Measurements from ENCODE around the gene ELFN1. TPM values are rescaled to one million over a fixed set of nuclear protein-coding genes. Genes with fewer than 3 reads are reported as not detected.

The ELFN1 gene
- total and polyA plus RNA-seq, 8 donors: 0.19 to 4.3 (median 0.53) TPM; not detected in 1

GRCh38 chr7:1697499-1698125, 27.5 kb downstream of the ELFN1 start:
- no peaks in the 10 kb centered on the region for H3K4me1 ChIP-seq
- 74 to 81% (median 75%) methylated on average over 18 of the region's 18 CpGs for WGBS, 5 donors
- DNase-seq: no peak
- H3K4me3 ChIP-seq: no peak overlapping the region
- TF ChIP-seq, protein P1, sequence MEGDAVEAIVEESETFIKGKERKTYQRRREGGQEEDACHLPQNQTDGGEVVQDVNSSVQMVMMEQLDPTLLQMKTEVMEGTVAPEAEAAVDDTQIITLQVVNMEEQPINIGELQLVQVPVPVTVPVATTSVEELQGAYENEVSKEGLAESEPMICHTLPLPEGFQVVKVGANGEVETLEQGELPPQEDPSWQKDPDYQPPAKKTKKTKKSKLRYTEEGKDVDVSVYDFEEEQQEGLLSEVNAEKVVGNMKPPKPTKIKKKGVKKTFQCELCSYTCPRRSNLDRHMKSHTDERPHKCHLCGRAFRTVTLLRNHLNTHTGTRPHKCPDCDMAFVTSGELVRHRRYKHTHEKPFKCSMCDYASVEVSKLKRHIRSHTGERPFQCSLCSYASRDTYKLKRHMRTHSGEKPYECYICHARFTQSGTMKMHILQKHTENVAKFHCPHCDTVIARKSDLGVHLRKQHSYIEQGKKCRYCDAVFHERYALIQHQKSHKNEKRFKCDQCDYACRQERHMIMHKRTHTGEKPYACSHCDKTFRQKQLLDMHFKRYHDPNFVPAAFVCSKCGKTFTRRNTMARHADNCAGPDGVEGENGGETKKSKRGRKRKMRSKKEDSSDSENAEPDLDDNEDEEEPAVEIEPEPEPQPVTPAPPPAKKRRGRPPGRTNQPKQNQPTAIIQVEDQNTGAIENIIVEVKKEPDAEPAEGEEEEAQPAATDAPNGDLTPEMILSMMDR (IDR thresholded peaks at IDR 0.05): no peak
- TF ChIP-seq POLR2AphosphoS5 (IDR thresholded peaks at IDR 0.05): no peak
- no peaks in the 10 kb centered on the region for H3K36me3 ChIP-seq
- H3K9me3 ChIP-seq: peaks cover 0 to 12% (median 8%) of the 10 kb centered on the region in 4 donors
- intact Hi-C loops (cut with DNase I; ENCODE audit: low total_unique reads): no loop called here
- H3K27me3 ChIP-seq: peaks cover 0 to 48% (median 8%) of the 10 kb centered on the region in 3 donors
- H3K27ac ChIP-seq: no peak overlapping the region

DNA sequence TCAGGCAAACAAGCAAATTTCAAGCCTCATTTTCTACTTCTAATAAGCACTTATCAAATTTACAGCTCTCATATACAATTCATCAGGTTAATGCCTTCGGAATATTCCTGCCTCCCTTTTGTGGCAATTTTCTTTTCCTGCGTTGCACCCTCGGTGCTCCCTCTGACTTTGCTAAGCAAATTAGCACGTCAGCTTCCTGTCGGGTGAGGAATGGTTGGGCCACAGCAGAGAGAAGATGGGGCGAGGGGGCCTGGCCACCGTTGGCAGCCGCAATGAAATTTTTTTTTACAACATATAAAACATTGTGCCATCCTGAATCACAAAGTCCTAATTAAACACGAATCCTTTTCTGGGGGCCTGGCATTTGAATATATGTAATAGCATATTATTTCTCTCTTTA, 28.1 kb downstream of the ELFN1 start:
- Histone ChIP-seq H3K4me1 (no peaks in the 10 kb centered on the region), H3K9me3 (peaks cover 0 to 17% (median 14%) of the 10 kb centered on the region in 4 donors), H3K36me3 (no peaks in the 10 kb centered on the region), H3K4me3 (no peak overlapping the region), H3K27ac (no peak overlapping the region), H3K27me3 (peaks cover 0 to 42% (median 8%) of the 10 kb centered on the region in 3 donors)
- DNase-seq: no peak
- TF ChIP-seq POLR2A (IDR thresholded peaks at IDR 0.05): no peak
- TF ChIP-seq EP300 (IDR thresholded peaks at IDR 0.05): no peak
- TF ChIP-seq, protein P1 (IDR thresholded peaks at IDR 0.05): no peak
- TF ChIP-seq POLR2AphosphoS5 (IDR thresholded peaks at IDR 0.05): no peak
- 50 to 61% (median 57%) methylated on average over 9 of the region's 9 CpGs for WGBS, 5 donors
- intact Hi-C loops (cut with DNase I; ENCODE audit: low total_unique reads): no loop called here

DNA sequence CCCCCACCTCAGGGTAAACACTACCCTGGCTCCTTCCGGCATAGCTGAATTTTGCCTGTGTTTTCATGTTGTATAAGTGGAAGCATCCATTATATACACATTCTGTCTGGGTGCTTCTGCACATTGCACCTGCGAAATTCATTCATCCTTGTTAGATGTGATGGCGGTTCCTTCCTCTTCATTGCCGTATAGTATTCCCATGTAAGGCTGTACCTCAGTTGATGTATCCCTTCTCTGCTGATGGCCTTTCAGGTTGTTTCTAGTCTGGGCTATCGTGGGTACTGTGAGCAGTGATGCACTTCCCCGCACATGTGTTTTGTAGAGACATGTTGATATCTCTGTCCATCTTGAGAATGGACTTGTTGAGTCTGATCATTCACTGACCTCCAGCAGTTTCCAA, 28.9 kb downstream of the ELFN1 start:
- Histone ChIP-seq H3K36me3 (no peaks in the 10 kb centered on the region), H3K27me3 (peaks cover 0 to 34% (median 8%) of the 10 kb centered on the region in 3 donors), H3K9me3 (peaks cover 0 to 21% (median 15%) of the 10 kb centered on the region in 4 donors), H3K4me1 (no peaks in the 10 kb centered on the region), H3K4me3 (no peak overlapping the region), H3K27ac (no peak overlapping the region)
- WGBS, 5 donors: 90 to 96% (median 92%) methylated on average over 6 of the region's 6 CpGs
- no peak for DNase-seq
- TF ChIP-seq POLR2AphosphoS5 (IDR thresholded peaks at IDR 0.05): no peak
- TF ChIP-seq EP300 (IDR thresholded peaks at IDR 0.05): no peak
- TF ChIP-seq, protein P1 (IDR thresholded peaks at IDR 0.05): no peak
- no peak for TF ChIP-seq POLR2A (IDR thresholded peaks at IDR 0.05)
- intact Hi-C loops (cut with DNase I; ENCODE audit: low total_unique reads): no loop called here

DNA sequence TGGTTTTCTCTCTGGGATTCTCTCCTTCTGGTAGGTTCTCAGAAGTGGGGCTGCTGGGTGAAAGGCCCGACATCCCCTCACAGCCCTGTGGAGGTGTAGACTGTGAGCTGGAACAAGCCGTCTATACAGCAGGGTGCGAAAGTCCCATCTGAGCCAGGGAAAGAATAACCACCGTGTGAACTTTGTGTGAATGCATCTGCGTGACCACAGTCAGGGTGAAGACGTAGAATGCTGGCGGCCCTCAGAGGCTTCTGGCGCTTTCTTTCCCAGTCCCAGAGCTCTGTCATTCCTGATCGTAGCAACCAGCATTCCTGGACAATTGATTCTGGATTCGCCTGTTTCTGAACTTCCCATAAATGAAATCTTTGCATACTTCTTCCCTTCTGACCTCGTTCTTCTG, 30.0 kb downstream of the ELFN1 start:
- TF ChIP-seq, protein P1 (IDR thresholded peaks at IDR 0.05): no peak
- TF ChIP-seq POLR2A (IDR thresholded peaks at IDR 0.05): no peak
- no peak for TF ChIP-seq POLR2AphosphoS5 (IDR thresholded peaks at IDR 0.05)
- no peak for TF ChIP-seq EP300 (IDR thresholded peaks at IDR 0.05)
- peaks cover 0 to 30% (median 2%) of the 10 kb centered on the region in 3 donors for H3K27me3 ChIP-seq
- H3K27ac ChIP-seq: no peak overlapping the region
- WGBS, 5 donors: 87 to 92% (median 90%) methylated on average over 7 to 11 of the region's 11 CpGs
- peaks cover 0 to 21% (median 15%) of the 10 kb centered on the region in 4 donors for H3K9me3 ChIP-seq
- no peaks in the 10 kb centered on the region for H3K36me3 ChIP-seq
- no peaks in the 10 kb centered on the region for H3K4me1 ChIP-seq
- no peak for DNase-seq
- no peak overlapping the region for H3K4me3 ChIP-seq
- intact Hi-C loops (cut with DNase I; ENCODE audit: low total_unique reads): no loop called here
